CD4-positive, alpha-beta T cell treated with Interleukin-6 for 4 hours (primary cell): ENCODE data around the gene ZEB2.

ENCODE experiments used
- DNase-seq: peaks from one replicate; pipeline ENCODE4 v3.0.0-alpha.2; 2020; ENCODE audit warnings: mixed read lengths

The ZEB2 gene

DNA sequence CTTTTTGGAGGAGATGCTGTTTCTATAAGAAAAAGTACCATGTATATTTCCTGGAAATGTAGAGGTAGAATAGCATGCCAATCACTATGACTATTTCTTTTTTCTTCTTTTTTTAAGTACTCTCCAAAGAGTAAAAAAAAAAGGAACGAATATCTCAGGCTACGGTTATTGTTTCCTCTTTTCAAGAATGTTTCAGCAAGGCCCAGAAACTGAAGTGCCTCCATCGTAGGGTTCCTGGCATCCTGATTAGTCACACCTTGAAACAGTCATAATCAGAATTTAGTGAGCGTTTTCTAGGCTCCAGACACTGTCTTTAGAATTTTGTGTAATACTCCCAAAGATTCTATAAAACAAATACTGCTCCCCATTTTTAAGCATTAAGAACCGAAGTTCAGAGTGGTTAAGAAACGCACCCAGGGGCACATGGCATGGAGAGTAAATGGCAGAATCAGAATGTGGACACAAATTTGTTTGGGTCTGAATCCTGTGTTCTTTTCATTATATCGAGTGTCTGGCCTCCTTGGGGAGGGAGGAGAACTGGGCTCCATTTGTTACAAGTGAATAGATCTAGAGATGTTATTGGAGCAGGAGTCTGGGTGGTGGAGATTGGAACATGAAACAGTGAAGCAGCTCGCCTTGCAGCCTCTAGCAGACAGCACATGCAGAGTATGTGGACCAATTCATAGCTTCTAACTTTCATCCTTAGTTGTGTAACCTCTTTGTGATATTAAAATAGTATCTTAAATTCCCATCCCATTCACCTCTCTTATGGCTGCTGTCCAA, 26.7 kb downstream of the ZEB2 start:
- no peak for DNase-seq

DNA sequence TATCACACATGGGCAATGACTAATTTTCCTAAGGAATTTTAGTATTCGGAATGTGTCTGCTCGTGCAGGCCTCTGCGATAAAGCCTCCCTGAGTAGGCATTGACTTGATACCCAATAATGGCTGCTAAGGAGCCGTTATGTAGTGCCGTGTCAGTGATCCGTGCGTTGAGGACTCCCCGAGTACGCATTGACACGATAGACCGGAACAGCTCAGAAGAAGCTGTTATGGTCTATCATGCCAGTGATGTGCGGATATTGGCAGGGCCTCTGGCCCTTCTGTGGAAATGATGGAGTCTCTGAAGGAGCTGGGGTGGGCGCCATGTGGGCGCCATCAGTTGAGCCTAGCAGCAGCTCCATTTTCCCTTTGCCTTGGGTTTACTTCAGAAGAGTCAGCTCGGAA, 29.1 kb downstream of the ZEB2 start:
- DNase-seq, result no peak

GRCh38 chr2:144490017-144490416, 29.9 kb downstream of the ZEB2 start:
- no peak for DNase-seq

DNA sequence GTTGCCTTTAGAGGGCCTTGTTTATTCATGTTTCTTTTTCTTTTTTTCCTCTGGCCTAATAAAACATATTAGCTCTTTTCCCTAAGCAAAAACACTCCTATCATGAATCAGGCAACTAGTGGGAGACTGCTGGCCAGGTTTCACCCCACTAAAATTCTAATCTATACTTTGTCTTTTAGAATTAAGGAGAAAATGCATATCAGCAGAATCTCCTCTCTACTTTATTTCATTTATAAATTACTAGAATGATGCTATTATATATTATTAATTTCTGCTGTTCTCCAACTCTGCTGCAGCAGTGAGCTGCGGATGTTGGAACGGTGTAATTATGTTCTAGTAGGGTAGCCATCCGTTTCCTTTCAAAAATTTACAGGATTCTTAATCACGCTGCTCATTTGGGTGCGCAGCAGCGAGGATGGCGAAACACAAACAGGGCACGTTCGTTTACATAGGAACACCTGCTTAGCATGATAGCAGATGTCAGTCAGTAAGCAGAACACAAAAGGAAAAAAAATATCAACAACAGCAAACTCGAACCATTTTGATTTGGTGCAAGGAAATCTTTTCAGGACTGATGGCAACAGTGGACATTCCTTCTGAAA, 30.5 kb downstream of the ZEB2 start:
- DNase-seq, result no peak

DNA sequence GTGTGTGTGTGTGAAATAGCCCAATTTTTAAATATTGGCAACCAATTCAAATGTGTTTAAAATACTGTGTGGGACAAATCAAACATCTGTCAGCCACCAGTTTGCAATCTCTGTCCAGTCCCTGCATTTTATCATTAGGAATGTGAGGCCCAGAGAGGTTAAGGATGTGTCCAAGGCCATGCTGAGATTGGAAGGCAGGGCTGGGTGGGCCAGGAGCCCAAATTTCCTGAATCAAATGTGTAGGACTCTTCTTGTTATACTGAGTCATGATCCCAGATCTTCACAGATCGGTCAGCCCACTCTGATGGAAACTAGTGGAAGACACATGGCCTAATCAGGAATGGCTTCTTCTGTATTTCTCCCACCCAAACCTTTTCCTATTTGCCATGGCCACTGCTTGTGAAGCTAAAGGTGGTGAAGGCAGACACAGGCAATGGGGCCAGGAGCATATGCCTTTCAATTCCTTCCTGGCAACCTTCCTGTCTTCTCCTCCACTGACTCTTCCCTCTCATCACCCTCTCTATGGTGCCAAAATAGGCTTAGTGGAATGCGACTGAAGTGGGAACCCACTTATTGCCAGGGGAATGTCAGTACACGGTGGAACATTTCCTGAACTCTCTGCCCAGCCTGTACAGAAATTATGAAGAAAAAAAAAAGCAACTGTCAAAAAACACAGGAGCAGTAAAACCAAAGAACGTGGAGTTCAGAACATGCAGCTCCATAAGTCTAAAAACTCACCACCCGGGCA, 35.5 kb downstream of the ZEB2 start:
- DNase-seq, result no peak

DNA sequence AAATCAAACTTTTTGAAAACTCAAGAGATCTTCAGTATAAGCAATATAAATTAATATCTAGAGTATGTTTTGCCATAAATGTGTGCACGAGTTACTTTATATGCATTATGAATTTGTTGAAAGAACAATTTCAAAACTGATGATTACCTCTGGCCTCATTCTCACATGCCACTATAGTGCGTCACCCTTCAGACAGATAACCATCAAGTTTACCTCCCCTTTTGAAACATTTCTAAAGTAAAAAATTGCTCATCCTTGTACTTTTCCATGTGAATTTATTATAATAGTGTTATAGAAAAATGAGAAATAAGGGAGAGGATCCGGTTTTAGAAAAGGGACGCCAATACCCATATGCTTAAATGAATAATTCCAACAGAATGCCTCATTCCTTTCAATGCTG, 38.3 kb downstream of the ZEB2 start:
- DNase-seq, result no peak

DNA sequence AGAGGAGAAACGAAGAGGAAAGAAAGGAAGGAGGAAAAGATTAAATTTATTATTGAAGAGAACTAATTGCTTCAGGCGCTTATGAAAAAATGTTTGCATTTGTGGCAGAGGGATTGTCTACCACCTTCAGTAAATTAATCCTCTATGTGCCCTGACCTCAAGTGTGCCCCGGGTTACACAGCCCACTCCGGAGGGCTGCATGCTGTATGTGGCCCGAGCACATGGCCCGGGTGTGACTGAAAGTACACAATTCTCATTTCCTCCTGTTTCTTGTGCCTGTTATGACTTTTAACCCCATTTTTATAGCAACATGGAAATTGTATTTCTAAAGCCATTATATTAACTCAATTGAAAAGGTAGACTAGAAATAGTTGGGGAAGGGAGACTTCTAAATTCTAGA, 38.8 kb downstream of the ZEB2 start:
- DNase-seq, result no peak

- no peak for DNase-seq
Measured at GRCh38 chr2:144480285-144480684, 39.6 kb downstream of the ZEB2 start.

- no peak for DNase-seq
Measured at GRCh38 chr2:144479659-144480058, 40.3 kb downstream of the ZEB2 start.

DNA sequence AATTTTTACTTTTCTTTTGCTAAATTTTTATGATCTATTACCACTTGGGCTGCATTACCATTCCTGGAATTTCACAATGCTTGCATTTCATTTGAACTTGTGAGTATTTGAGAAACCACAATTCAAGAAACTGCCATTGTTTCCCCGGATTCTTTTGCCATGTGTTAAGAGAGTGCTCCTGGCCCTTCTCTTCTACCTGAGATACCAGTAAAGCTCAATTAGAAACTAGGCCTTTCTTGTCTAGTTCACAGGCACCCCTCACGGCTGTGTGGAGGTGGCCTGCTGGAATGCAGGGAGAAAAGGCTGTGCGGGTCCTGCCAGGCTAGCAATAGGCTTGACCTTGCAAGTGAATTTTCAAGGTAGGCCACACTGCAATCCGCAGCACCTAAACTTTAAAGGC, 40.8 kb downstream of the ZEB2 start:
- DNase-seq, result no peak

- DNase-seq, result no peak
Measured at GRCh38 chr2:144477957-144478311, 42.0 kb downstream of the ZEB2 start.

GRCh38 chr2:144477281-144477956, 42.5 kb downstream of the ZEB2 start:
- DNase-seq, result no peak

DNA sequence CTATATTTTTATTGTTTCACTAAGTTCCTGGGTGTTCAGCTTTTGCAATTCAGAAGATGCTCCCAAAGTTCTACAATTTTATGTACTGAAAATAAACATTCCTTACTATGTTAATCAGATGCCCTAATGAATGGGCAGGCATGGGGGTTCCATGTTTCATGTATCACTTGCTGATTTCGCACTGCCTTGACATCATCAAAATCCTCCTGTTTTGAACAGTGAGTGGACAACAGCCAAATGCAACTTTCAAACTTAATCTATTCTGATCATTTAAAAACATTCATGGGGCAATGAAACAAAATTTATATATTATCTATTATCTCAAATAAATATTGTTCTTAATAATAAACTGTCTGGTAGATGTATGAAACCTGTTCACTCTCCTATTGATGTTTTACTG, 43.2 kb downstream of the ZEB2 start:
- no peak for DNase-seq

GRCh38 chr2:144475569-144476275, 44.2 kb downstream of the ZEB2 start:
- no peak for DNase-seq

DNA sequence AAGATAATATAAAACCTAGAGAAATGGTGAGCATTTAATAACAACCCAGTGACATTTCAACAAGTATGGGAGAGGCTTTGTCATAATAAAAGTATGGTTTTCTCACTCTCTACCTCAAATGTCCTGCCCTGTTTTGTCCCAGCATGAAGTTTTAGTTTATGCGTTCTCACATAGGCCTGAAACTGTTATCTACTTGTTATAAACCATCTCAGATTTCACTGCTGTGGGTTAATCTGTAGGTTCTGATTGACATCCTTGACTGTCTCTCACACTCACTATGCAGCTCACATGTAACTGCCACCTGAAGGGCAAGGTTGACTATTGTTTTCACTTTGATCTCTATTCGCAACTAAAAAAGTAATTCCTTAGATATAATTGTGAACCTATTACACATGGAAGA, 44.9 kb downstream of the ZEB2 start:
- no peak for DNase-seq

DNA sequence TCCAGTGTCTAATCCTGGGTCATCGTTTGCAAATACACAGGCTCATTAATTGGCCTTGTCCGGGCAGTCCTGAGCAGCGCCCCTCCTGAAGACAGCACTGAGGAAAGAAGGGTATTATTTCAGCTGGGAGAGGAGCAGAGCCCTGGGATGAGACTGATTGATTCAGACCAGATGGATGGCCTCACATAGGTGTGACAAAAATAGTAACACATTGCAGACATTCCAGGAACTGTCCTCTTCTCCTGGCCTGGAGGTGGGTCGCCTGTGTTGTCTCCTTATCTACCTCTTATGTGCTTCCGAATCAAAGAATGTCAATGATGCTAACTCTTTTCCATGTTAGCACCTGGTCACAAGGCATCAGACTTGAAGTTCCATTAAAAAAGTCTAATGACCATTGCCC, 45.9 kb downstream of the ZEB2 start:
- no peak for DNase-seq

GRCh38 chr2:144472911-144473310, 47.0 kb downstream of the ZEB2 start:
- DNase-seq, result no peak

GRCh38 chr2:144472046-144472412, 47.9 kb downstream of the ZEB2 start:
- no peak for DNase-seq

DNA sequence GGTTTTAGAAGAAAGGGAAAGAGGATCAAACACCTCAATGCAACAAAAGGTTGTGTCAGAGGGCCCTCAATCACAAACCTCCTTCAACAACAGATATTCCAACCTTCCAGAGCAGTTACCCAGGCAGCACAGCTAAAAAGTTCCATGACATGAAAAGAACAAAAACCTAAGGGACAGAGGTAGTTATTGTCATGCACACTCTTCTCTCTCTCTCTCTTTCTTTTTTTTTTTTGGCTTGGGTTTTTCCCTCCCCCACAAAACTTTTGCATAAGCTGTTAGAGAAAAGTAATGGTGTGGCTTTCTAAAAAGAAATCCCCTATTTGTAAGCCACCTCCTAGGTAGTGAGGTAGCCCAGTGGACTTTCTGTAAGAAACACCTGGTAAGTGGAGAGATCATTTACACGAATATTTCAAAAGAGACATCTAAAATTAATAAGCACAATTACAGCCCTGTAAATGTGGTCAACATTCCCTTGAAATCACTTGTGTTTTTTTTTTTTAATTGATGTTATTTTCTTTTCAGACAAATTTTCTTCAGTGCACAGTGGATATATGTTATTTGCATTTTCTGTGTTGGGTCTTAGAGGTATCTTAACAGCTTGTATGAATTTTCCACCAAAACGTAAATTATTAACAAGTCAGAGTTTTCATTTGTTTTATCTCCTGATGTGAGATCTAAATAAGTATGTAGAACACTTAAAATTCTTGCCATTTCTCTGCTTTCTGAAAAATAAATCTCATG, 48.4 kb downstream of the ZEB2 start:
- DNase-seq, result no peak

DNA sequence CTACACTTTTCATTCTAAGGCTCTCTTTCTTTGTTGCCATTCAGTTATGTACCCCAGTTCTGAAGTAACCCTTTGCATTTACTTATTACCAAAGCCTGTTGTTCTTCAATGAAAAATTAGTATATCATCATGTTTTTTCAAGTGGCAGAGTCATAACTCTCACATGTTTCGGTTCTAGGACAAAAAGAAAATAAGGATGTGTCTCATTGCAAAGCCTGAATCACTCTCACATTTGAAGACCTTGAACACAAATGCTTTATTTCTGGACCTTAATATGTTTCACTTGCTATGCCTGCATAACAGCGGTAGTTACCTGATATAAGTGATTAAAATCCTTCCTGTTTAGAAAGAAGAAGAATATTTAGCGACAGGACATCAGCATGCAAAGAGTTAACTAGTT, 49.1 kb downstream of the ZEB2 start:
- DNase-seq, result no peak

GRCh38 chr2:144470334-144470733, 49.6 kb downstream of the ZEB2 start:
- DNase-seq, result no peak

DNA sequence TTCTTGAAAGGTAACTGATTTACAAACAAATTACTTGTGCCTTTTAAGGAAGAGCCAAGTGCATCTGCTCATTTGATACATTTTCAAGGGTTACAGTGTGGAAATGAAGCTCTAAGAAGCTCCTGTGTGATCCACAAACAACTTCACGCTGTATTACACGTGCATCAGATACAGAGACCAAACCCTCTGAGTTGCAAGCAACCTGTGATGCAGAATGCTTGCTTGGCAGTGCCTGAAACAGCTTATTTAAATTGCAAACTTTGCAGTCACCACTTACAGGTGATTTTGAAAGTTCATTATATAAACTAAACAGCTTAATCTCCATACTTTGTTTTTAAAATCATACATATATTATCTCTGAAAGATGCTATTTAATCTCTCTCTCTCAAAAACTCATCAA, 50.1 kb downstream of the ZEB2 start:
- no peak for DNase-seq
